NCI-H82 (cell line): Measurements from ENCODE around the gene IL17RD.
A peak's percentile ranks its signal among the peaks of the same experiment; 100 is the strongest.

ENCODE experiments used
- DNase-seq: peaks from one replicate; lab custom pipeline; 2025; lab: John Stamatoyannopoulos, UW

IL17RD gene

DNA sequence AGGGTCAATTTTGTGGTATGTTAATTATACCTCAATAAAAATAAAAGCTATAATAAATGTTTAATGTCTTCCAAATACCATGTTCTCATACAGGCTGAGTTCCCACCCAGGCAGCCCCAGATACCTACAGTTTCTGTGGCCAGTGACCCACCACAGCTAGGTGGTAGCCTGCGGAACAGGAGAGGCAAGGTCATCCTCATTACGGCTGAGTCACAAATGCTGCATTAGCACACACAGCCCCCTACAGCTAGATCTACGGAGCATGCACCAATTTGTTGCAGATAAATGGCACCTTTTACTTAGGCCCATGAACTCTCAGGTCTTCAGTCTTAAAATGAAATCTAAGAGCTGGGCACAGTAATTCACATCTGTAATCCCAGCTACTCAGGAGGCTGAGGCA, 99.6 kb downstream of the IL17RD start:
- DNase-seq: no peak

DNA sequence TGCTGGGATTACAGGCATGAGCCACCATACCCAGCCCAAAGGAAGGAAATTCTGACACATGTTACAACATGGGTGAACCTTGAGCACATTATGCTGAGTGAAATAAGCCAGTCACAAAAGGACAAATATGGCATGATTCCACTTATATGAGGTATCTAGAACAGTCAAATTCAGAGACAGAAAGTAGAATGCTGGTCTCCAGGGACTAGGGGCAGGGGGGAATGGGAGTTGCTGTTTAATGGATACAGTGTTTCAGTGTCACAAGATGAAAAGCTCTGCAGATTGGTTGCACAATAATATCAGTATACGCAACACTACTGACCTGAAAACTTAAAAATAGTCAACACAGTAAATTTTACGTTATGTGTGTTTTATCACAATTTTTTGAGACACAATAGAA, 100.6 kb downstream of the IL17RD start:
- no peak for DNase-seq

DNA sequence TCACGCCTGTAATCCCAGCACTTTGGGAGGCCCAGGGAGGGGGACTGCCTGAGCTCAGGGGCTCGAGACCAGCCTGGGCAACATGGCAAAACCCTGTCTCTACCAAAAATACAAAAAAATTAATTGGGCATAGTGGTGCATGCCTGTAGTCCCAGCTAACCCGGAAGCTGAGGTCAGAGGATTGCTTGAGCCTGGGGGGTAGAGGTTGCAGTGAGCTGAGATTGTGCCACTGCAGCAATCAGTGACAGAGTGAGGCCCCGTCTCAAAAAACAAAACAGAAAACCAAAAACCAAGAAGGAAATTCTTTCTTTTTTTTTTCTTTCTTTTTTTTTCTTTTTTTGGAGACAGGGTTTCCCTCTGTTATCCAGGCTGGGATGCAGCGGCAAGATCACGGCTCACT, 101.2 kb downstream of the IL17RD start:
- no peak for DNase-seq

DNA sequence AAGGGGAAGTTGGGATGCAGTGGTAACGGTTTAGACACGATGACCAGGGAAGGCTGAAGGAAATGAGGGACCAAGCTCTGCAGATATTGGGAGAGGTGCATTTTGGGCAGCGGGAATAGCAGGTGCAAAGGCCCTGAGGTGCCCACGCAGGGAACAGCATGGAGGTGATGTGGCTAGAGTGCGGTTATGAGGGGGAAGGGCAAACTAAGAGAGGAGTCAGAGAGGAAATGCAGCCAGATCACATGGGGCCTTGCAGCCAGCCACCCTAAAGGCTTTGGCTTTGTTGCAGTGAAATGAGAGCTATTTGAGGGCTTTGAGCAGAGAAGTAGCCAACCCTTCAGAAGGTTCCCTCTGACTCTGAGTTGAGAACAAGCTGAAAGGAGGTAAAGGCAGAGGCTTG, 102.1 kb downstream of the IL17RD start:
- DNase-seq: no peak

DNA sequence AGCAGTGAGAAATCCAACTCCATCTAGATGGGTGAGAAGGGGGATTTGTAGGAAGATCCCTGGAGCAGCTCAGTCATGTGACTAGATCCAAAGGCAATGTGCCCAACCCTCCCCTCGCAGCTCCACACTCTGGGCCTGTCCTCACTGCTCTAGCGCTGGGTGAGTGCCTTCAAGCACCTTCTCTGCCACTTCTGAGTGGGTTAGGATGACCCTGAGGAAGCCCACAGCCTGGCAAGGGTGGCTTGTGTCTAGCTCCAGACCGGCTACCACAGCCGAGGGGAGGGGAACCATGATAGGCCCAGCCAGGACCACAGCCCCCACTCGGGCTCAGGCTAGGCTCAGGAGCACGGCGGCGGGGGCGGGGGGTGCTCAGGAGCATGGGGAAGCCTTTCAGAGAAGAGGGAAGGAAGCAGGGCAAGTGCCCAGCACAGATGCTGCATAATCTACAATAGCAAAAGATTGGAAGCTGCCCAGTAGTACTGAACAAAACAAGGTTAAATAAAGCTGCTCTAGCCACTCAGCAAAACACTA, 103.0 kb downstream of the IL17RD start:
- DNase-seq: peak; percentile 6

DNA sequence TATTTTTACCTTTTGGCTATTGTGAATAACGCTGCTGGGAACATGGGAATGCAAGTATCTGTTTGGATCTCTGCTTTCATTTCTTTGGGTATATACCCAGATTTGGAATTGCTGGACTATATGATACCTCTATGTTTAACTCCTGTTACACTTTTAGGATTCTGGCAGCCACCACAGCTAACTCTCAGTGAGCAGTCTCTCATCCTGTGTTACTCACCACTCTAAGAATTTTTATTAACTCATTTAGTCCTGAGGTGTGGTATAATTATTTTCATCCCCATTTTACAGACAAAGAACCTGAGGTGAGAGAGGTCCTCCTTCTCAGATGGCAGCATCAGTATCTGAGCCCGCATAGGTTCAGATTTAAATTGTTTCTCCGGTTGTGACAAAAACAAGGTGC, 103.6 kb downstream of the IL17RD start:
- no peak for DNase-seq

DNA sequence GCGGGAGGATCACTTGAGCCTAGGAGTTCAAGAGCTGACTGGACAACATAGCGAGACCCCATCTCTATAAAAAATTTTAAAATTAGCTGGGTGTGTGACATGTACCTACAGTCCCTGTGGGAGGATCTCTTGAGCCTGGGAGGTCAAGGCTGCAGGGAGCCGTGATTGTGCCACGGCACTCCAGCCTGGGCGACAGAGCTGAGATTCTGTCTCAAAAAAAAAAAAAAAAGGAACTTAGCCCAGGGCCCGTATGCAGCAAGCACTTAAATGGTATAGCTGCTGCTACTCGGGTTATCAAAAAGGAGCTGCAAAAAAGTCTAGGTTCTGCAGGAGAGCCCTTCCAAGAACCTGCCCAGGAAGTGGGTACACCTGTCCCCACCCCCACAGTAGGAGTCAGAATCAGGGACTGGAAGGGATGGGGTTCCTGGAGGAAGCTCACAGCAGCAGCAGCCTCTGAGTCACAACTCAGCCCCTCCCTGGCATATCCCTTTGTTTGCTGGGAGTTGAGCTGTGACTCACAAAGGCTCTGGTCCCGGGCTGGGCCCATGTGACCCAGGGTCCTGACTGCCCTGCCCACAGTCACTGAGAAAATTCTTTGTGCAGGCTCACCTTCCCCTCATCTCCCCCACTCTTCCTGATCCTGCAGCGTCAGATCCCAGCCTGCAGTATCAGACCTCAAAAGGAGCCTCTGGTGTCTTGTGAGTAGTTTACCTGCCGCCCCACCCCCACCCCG, 104.9 kb downstream of the IL17RD start, which contains the start of gene SPATA12:
Gene SPATA12, plus strand, starts transcription at position 576 of the 733 bp plus-strand sequence. CDS start 13,031 bp downstream, outside the sequence.
- DNase-seq: no peak

DNA sequence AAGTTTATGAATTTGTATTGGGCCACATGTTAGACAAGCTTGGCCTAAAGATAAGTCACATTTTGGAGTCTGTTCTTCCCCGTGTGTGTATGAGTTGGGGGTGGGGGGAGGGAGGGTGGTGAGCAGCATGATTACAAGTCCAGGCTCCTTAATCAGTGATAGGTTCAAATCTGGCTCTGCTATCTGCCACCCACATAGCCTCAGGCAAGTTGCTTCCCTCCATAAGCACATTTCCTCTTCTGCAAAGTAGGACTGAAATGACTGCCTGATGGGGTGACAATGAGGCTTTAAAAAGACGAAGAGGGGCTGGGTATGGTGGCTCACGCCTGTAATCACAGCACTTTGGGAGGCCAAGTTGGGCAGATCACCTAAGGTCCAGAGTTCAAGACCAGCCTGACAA, 105.7 kb downstream of the IL17RD start:
- no peak for DNase-seq

DNA sequence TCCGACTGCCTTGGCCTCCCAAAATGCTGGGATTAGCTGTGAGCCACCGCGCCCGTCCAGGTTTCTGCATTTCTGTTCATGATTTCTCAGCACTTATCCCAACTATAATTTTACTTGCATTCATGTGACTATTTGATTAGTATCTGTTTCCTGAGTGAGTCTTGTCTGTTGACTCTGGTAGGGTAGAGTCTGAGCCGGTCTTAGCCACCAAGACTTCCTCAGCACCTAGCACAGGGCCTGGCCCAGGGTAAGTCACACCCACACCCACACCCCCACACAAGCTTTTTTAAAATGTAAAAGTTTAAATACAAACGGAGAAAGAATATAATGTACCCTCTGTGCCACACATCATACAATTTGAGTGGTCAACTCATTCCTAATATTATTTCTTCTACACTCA, 107.8 kb downstream of the IL17RD start:
- no peak for DNase-seq

DNA sequence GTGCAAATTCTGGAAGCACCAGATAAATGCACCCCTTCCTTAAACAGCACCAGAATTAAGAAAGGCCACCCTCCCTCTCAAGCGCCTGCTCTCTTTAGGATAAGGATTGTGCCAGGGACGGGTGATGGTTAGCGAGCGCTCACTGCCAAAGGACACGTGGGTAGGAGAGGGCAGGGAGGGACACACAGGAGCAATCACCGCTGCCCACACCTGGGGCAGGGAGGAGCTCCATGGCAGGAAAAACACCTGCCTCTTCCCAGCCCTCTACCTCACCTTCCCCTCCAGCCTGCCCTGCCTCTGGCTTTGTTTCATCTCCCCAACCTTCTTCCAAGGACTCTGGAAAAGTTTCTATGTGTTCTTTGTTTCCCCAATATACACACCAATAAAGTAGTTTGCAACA, 112.0 kb downstream of the IL17RD start:
- no peak for DNase-seq

DNA sequence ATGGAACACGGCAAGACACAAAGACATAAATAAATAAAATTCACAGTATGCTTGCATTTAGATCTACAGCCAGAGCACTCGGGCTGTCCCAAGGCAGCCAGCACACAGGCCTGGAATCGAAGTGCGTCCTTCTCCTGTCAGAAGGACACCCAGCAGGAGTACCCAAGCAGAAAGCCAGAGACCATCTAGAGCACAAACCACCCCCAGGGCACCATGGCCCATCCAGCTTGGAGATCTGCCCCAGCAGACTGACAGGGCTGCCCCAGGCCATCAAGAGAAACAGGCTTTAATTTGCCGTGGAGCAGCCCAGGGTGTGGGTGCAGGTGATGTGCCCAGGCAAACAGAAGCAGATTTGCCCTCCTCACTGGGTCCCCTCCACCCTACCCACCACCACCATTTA, 112.5 kb downstream of the IL17RD start:
- no peak for DNase-seq

DNA sequence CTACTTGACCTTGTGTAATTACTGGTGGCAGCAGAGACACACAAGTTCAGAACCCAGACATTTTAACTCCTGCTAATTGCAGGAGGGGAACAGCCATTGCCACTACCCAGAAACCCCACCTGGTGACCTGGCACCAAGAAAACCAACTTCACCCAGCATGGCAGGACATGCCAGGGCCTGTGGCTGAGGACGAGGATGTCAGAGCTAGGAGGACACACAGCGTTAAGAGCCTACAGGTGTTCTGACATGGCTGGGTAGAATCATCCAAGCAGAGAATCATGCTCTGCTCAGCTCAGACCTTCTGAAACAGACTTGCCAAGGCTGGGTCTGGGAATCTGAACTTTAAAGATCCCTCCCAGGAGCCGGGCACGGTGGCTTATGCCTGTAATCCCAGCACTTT, 116.4 kb downstream of the IL17RD start:
- no peak for DNase-seq

DNA sequence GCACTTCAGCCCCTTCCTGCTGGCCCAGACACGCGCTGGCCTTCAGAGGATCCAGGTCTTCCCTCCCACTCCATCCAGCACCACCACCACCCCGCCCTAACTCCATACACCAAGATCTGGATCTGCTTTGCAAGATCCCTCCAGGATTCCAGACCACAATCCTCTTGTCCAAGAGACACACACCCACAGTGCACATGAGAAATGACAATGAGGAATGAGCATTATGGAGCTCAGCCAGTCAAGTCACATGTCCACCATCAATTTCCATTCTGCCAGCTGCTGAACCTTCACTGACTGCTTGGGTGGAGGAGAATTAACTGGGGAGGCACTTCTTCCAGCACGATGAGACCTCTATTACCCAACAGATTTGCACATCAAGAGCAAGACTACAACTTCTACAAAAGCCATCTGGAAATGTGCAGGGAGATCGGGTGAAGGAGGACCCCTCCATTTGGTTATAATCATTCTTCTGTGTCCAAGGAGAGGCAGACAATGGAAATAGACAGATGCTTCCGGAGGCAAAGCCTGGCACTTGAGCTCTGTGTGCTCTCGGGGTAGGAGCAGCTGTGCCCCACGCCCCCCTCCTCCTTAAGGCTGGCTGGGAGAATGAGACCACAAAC, 117.0 kb downstream of the IL17RD start:
- no peak for DNase-seq

DNA sequence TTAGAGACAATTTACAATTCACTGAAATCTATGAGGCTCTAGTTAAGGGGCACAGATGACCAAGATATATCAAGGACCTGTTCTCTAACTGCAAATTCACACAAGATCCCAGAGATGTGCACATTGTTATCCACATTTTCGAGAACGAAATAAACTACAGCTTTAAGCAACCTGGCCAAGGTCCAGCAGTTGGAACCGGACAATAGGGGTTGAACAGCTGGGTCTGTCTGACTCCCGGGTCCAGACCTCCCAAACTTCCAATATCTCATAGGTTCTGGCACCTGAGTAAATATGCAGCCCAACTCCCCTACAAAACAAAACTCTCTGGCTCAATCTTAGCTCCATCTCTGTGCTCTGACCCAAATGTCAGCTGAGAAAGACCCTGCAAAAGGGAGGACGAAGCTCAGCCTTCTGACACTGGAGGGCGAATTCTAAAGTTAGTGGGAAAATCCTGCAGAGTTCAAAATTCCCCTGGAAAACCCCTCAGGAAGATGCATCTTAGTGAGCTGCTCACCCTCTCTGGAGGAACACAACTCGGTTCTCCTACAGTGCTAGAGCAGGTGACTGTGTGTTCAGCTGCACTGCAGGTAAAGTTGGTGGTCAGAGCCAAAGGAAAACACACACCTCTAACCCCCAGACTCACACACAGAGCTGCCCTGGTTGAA, 118.9 kb downstream of the IL17RD start:
- DNase-seq: no peak

DNA sequence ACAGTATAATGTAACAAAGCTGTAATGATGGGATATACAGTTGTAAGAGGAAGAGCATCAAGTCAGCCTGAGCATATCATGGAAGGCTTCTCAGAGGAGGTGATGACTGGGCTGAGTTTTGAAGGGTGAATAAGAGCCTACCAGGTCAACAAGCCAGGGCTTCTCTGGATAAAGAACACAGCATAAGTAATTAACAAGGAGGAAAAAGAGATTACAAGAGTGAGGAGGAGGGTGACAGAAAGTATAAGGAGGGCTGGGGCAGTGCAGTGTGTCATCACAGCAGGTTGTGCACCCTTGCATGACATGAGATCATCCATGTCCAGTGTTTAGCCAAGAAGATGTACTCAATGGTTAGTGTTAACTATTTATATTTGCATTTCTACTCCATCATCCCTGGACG, 121.6 kb downstream of the IL17RD start:
- DNase-seq: no peak

DNA sequence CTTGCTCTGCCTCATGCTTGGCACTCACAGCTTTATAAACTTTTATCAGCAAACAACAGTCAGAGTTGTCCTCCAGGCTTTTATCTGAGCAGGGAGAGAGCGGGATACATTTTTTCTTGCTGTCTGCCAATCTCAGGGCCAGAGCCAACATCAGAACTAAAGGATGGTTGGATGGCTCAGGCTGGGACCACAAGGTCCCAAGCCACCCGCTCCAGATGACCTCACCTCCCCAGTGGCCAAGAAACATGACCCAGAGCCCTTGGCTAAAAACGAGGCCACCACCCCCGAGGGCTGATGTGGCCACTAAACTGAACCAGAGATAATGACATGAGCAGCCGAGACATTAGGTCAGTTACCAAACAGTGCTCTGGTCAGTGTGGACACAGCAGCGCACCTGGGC, 123.5 kb downstream of the IL17RD start:
- no peak for DNase-seq
